SK-N-SH (cell line): ENCODE measurements around the gene CTBP2.

Experiments used
- EP300 ChIP-seq, 2 experiments: IDR thresholded peaks; 2 replicates each; pipeline versions ENCODE4 v1.4.0 to v1.6.1; 2012; ENCODE audit warnings: borderline replicate concordance in 1 of 2, low read depth in 1 of 2, low read length in 1 of 2
- TF ChIP-seq, protein P1 (sequence below): fragments of 150-350 bp; IDR thresholded peaks from 2 replicates; pipeline ENCODE4 v1.6.1; 2017; ENCODE audit warnings: antibody characterized with exemption, low read length, low read depth, borderline replicate concordance
- TF ChIP-seq, protein P2 (sequence below): fragments of 200-600 bp; sonication (generic); IDR thresholded peaks from 2 replicates; pipeline ENCODE4 v1.6.1; 2017; ENCODE audit warnings: antibody characterized with exemption, mild to moderate bottlenecking, moderate library complexity

DNA sequence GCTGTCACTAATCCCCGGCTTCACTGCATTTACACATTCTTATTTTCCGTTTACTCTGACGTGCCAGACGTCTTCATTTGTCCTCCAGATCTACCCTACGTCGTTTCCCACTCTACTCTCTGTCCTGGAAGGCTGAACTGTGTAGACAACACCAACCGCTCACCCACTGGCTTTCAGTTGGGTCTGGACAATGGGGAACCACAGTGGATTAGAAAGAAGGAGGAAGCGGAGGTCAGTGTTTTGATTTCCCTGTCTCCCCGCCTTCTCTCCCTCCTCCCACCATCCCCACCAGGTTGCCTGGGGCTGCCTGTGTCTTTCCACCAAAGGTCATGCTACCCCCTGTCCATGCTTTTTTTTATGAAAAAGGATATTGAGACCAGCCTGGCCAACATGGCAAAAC lies 14.0 kb upstream of the CTBP2 start:
- TF ChIP-seq, protein P1, sequence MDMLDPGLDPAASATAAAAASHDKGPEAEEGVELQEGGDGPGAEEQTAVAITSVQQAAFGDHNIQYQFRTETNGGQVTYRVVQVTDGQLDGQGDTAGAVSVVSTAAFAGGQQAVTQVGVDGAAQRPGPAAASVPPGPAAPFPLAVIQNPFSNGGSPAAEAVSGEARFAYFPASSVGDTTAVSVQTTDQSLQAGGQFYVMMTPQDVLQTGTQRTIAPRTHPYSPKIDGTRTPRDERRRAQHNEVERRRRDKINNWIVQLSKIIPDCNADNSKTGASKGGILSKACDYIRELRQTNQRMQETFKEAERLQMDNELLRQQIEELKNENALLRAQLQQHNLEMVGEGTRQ: no peak
- TF ChIP-seq, protein P2, sequence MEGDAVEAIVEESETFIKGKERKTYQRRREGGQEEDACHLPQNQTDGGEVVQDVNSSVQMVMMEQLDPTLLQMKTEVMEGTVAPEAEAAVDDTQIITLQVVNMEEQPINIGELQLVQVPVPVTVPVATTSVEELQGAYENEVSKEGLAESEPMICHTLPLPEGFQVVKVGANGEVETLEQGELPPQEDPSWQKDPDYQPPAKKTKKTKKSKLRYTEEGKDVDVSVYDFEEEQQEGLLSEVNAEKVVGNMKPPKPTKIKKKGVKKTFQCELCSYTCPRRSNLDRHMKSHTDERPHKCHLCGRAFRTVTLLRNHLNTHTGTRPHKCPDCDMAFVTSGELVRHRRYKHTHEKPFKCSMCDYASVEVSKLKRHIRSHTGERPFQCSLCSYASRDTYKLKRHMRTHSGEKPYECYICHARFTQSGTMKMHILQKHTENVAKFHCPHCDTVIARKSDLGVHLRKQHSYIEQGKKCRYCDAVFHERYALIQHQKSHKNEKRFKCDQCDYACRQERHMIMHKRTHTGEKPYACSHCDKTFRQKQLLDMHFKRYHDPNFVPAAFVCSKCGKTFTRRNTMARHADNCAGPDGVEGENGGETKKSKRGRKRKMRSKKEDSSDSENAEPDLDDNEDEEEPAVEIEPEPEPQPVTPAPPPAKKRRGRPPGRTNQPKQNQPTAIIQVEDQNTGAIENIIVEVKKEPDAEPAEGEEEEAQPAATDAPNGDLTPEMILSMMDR: no peak
- no peak for TF ChIP-seq EP300 (IDR thresholded peaks at IDR 0.05; ENCODE audit: borderline replicate concordance in 1 of 2, low read depth in 1 of 2, low read length in 1 of 2)
